HL-60 (cell line): Measurements from ENCODE around the gene SKA3.
"Not testable (repeated sequence)": the region's sequence is repeated elsewhere in the genome, so short reads cannot be mapped to it uniquely, and the experiment has no call there.

Experiments
- DNase-seq, 2 experiments: peaks; one replicate each; pipeline ENCODE4 v3.0.0-alpha.2; 2010 to 2020; ENCODE audit warnings: low read depth in 1 of 2, low spot score in 1 of 2
- H3K27ac ChIP-seq: fragments of 250-450 bp; sonication (Bioruptor Pico); replicated peaks from 2 replicates; pipeline ENCODE4 v1.5.1; 2020; ENCODE audit warnings: mild to moderate bottlenecking, moderate library complexity
- H3K27me3 ChIP-seq: fragments of 250-450 bp; sonication (Bioruptor Pico); 2 replicates; pipeline ENCODE4 v1.5.1; 2021; ENCODE audit warnings: mild to moderate bottlenecking, moderate library complexity; ENCODE audit not compliant: insufficient read depth, poor library complexity, severe bottlenecking
- H3K4me3 ChIP-seq: replicated peaks from 2 replicates; pipeline ENCODE4 v1.5.1; 2011; ENCODE audit warnings: mild to moderate bottlenecking, control low read depth, low read length; ENCODE audit not compliant: insufficient read depth
- CTCF ChIP-seq: IDR thresholded peaks from one replicate; pipeline ENCODE4 v1.5.1; 2011; ENCODE audit warnings: low read length, control low read depth, inconsistent platforms; ENCODE audit not compliant: insufficient read depth
- GABPA ChIP-seq: IDR thresholded peaks from 2 replicates; pipeline ENCODE4 v1.6.1; 2012; ENCODE audit warnings: low read depth
- POLR2AphosphoS5 ChIP-seq: IDR thresholded peaks from 2 replicates; pipeline ENCODE4 v1.6.1; 2012; ENCODE audit warnings: low read depth
- REST ChIP-seq: IDR thresholded peaks from 2 replicates; pipeline ENCODE4 v1.6.1; 2012; ENCODE audit warnings: low read depth; ENCODE audit not compliant: insufficient replicate concordance
- SPI1 ChIP-seq: IDR thresholded peaks from 2 replicates; pipeline ENCODE4 v1.6.1; 2012; ENCODE audit warnings: low read depth, mild to moderate bottlenecking, borderline replicate concordance
- long read RNA-seq: library from polyadenylated mRNA; unstranded; transcript quantifications from one replicate; pipeline ENCODE4 v2.0.0, GENCODE V29; 2020

The SKA3 gene
- long read RNA-seq, transcript SKA3-203 (8 exons, 2,745 nt), result minor isoform, 8 of 95 reads
- long read RNA-seq, transcript SKA3-202 (9 exons, 2,919 nt), result major isoform, 48 of 95 reads
- long read RNA-seq, partial matches to known transcripts, result 8 of 95 reads
- long read RNA-seq, other reads (novel, unspliced or antisense), result 27 of 95 reads

DNA sequence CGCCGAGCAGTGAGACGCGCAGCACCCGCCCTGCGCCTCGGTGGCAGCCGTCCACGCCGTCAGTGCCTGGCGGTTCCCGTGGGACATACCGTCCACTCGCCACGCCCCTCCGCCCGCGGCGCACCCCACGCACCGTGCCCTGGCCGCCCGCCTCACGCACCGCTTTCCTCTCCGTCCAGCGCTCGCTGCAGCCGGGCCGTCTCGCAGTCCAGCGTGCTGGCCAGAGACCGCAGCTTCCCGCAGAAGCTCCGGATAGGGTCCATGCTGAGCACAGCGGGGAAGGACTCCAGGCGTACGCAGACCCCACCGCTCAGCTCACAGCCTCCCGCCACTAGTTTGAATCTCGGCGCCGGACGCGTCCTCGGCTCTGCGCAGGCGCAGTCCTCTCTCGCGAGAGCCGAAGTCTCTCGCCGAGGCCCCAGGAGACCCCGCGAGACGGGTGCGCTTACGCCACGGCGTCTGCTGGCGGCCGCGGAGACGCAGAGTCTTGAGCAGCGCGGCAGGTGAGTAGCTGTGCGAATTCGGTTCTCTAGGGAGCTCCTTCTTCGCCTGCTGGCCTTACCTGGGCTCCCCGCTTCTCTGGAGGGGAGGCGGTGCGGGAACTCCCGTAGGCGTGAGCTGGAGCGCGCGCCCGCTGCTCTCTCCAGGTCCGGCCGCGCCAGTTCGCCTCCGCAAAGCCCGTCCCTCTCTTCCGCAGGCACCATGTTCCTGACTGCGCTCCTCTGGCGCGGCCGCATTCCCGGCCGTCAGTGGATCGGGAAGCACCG, at the start of gene SKA3, which contains the start of gene MRPL57:
TSS of gene SKA3 (minus strand) at position 338 of the 767 bp plus-strand sequence. CDS start at position 263, 75 bp downstream.
TSS of gene MRPL57 (plus strand) at position 444 of the 767 bp plus-strand sequence. CDS start at position 703, 259 bp downstream.
- TF ChIP-seq SPI1 (no peak), GABPA (no peak; the same call in 1 of the 2 replicates), REST (peak; percentile 69), POLR2AphosphoS5 (peak; percentile 94), CTCF (no peak)
- H3K4me3 ChIP-seq, result peak within 1 kb of the TSS; percentile 91
- DNase-seq, result peak; percentile 93 to 94
- no peaks in the 10 kb centered on the region for H3K27me3 ChIP-seq
- peak within 1 kb of the TSS; percentile 96 for H3K27ac ChIP-seq

GRCh38 chr13:21225082-21225481, 48.7 kb upstream of the SKA3 start:
- no peak for TF ChIP-seq SPI1
- no peak for DNase-seq
- H3K27ac ChIP-seq, result no peak overlapping the region
- no peaks in the 10 kb centered on the region for H3K27me3 ChIP-seq
- no peak overlapping the region for H3K4me3 ChIP-seq

- Histone ChIP-seq H3K27me3 (no peaks in the 10 kb centered on the region), H3K27ac (peak overlapping the region; percentile 51), H3K4me3 (no peak overlapping the region)
- DNase-seq, result no peak
- TF ChIP-seq CTCF, result no peak
- TF ChIP-seq POLR2AphosphoS5, result no peak
- no peak for TF ChIP-seq SPI1
- TF ChIP-seq REST, result no peak
- no peak for TF ChIP-seq GABPA
Observed at GRCh38 chr13:21221268-21221667, 44.9 kb upstream of the SKA3 start.

DNA sequence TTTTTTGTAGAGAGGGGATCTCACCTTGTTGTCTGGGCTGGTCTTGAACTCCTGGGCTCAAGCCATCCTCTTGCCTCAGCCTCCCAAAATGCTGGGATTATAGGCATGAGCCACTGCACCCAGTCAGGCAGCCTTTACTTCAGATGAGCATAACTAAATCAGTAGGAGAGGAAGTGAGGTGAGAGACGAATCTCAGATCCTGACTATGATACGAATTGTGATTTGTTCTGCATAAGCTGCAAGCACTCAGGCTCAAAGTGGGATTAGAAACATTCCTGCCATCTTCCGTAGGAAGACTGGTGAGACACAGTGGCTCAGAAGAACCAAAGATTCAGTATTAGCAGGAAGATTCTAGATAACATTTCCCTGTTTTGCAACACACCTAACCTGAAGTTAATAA, 43.4 kb upstream of the SKA3 start:
- not testable (repeated sequence) for H3K4me3 ChIP-seq, DNase-seq, H3K27me3 ChIP-seq
- peak; percentile 10; the same call in 1 of the 2 replicates for TF ChIP-seq SPI1
- peak overlapping the region; percentile 92 for H3K27ac ChIP-seq
